Body of pancreas (tissue), 4 donors: ENCODE results near the gene PDE6D.

ENCODE experiments used
- CTCF ChIP-seq, 7 experiments: fragments of 450-650 bp in 4 of 7; fragments of 200-600 bp in 3 of 7; sonication (generic) in 3 of 7; IDR thresholded peaks; one replicate each; pipeline ENCODE4 v1.5.1; 2016 to 2019; ENCODE audit warnings: antibody characterized with exemption in 7 of 7
- POLR2A ChIP-seq, 3 donors: fragments of 450-650 bp; IDR thresholded peaks; one replicate each; pipeline ENCODE4 v1.6.1; 2016; ENCODE audit warnings: antibody characterized with exemption in 3 of 3, mild to moderate bottlenecking in 2 of 3

GRCh38 chr2:231737761-231738160 lies 43.3 kb downstream of the PDE6D start:
- TF ChIP-seq CTCF (IDR thresholded peaks at IDR 0.05), result no peak
- TF ChIP-seq POLR2A (IDR thresholded peaks at IDR 0.05), result no peak
